Measurements from ENCODE around the gene TPM3.
"Not testable (repeated sequence)": the region's sequence is repeated elsewhere in the genome, so short reads cannot be mapped to it uniquely, and the experiment has no call there.

The TPM3 gene

GRCh38 chr1:154205778-154206177 is 13.9 kb upstream of the TPM3 start:
- DNase-seq = not testable (repeated sequence)

- no peak for DNase-seq
Observed at GRCh38 chr1:154199563-154199879, 7.6 kb upstream of the TPM3 start.

- peak; percentile 71 to 78 (median 77) for DNase-seq
Observed at GRCh38 chr1:154198756-154199562, 7.1 kb upstream of the TPM3 start.

DNA sequence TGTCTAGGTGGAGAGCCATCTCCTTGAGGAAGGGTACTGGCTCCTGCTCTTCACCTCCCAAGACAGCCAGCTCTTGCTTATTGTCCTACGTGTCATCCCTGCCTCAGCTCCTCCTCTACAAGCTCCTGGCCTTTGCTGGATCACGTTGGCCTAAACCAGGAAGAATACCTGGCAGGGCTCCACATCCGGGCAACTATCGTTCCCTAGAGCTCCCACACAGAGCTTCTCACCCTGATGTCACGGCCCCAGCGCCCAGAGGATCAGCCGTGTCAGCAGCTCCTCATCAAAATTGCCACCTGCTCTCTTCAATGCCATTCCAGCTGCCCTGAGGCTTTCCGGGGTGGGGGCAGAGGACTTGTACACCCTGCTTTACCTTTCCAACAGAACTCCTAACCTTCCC is 1.9 kb upstream of the TPM3 start:
- DNase-seq = no peak

DNA sequence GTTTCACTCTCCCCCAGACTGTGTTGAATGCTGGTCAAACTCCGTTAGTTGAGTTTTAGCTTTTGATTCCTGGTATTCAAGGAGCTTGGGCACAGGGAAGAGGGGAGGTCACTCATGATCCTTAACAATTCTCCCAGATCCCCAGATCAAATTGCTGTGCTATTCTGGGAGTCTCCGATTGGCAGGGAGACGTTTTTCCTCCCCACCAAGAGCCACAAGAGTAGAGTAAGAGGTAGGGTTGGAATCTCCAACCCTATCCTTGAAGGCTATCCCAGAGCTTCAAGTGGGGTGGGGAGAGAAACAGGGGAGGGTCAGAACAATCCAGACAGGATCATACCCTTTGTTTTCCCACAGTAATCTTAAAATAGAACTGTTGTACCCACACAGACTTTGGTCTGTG is 576 bp upstream of the TPM3 start:
- no peak for DNase-seq

DNA sequence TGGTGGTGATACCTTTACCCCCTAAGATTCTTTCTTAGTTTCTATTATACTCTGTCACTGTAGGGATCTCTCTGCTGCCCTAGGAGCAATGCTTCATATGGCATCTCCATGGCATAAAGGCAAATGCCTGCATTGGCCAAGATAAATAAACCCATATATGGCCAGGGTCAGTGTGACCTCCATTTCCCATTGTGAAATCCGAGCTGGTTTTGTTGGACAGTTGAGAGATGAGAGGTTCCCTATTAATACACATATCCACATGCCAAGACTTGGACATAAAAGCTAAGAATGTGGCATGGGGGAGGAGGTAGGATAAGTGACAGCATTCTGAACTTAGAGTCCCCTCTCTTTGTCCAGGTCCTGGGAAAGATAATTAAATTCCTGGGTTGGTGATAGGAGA is 1.4 kb downstream of the TPM3 start:
- DNase-seq = no peak

DNA sequence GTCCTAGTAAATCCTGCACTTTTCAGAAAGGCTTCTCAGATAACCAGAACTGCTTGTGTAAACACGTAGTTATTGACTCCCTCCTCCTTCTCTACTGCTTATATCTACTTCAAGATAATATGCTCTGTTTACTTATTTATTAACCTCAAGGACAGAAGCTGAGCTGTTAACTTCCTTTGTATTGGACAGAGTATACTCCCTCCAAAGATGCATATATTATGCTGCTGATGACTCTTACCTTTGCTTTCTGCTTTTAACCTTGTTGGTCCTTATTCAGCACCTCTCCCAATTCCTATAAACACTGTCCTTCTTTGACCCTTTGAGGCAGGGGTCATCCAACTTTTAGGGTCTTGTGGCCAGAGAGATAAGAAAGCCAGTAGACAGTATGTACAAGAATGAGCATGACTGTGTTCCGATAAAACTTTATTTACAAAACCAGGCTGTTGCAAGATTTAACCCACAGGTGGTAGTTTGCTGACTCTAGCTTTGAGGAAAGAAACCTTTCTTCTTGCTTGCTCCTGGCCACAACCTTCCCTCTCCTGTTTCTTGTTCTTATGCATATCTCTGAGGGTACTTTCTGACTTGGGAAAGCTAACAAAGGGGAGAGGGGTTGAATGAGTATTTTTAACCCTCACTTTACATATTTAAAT is 4.9 kb downstream of the TPM3 start:
- no peak for DNase-seq

DNA sequence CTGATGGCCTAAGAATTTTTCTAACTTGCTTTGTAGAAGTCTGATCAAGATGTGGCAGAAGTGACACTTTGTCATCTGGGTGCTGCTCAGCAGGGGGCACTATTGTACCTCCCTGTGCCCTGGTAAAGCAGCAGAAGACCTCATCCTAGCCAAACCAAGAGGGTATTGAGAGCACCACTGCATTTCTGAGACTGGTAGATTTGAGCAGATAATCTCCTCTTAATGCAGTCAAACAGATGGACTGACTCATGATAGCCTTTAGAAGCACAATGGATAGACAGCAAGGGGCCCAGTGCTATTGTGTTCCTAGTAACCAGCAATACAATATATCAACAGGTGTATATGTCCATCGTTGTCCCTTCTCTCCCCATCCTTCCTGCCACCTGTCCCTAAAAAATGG is 5.7 kb downstream of the TPM3 start:
- DNase-seq = peak; percentile 78 to 83 (median 80)

- peak; percentile 97 for DNase-seq
Observed at GRCh38 chr1:154183046-154183915, 8.6 kb downstream of the TPM3 start.

GRCh38 chr1:154182344-154183045 is 9.4 kb downstream of the TPM3 start:
- DNase-seq = peak; percentile 89 to 94 (median 93)

- no peak for DNase-seq
Observed at GRCh38 chr1:154181944-154182343, 10.0 kb downstream of the TPM3 start.

GRCh38 chr1:154179946-154180687 is 11.8 kb downstream of the TPM3 start:
- DNase-seq = peak; percentile 83 to 93 (median 89)

GRCh38 chr1:154178911-154179811 is 12.7 kb downstream of the TPM3 start:
- DNase-seq = no peak

GRCh38 chr1:154178013-154178412 is 13.9 kb downstream of the TPM3 start:
- DNase-seq = peak; percentile 46 to 56 (median 52)

GRCh38 chr1:154176337-154176736 is 15.6 kb downstream of the TPM3 start:
- DNase-seq = peak; percentile 52 to 78 (median 58)

GRCh38 chr1:154174654-154175053 is 17.2 kb downstream of the TPM3 start:
- DNase-seq = no peak

- no peak for DNase-seq
Observed at GRCh38 chr1:154171880-154172279, 20.0 kb downstream of the TPM3 start.

- DNase-seq = no peak
Observed at GRCh38 chr1:154171223-154171583, 20.7 kb downstream of the TPM3 start.

GRCh38 chr1:154170547-154171222 is 21.2 kb downstream of the TPM3 start:
- DNase-seq = peak; percentile 69 to 84 (median 77)

DNA sequence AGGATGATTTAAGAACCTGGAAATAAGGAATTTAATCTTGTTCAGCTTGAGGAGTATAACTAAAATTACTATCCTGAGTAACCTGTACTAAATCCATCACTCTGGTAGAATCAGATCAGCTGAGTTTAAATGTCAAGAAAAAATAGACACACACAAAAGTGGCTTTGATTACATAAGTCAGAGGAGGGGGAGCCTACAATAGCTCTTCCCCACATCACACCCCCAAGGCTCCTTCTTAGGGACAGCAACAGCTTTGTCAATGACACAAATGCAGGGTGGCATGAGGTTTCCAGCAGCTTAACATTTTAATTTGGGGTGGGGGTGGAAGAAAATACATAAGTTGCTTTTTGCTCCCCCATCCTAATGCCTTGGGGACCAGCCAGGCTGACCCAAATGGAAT is 24.4 kb downstream of the TPM3 start:
- DNase-seq = no peak

- DNase-seq = no peak
Observed at GRCh38 chr1:154166207-154166606, 25.7 kb downstream of the TPM3 start.

Measured in suppressor macrophage treated with lipopolysaccharide for 1 hour (primary cell).